HepG2 (cell line): ENCODE results near the gene SPON1. TPM values are rescaled to one million over a fixed set of nuclear protein-coding genes. Genes with fewer than 3 reads are reported as not detected.

Experiments used
- ATAC-seq: fragments of 200-7000 bp; cut with Tn5 transposase; 3 replicates; pipeline ENCODE4 v1.9.1; 2020; ENCODE audit warnings: mild to moderate bottlenecking, moderate library complexity
- BruUV-seq: library from RNA; stranded (reverse); fragments of 400-500 nt; replicated peaks from 2 replicates; lab custom pipeline; 2021; lab: Mats Ljungman, UMichigan
- CTCF ChIA-PET: fragments of 300-600 bp; formaldehyde crosslinking; extraction: SDS; loops from one replicate; lab custom pipeline; 2021; ENCODE audit warnings: low total read pairs, inconsistent platforms, low intra/inter-chr PET ratio; lab: Yijun Ruan, JAX
- POLR2A ChIA-PET: fragments of 350-600 bp; sonication (Branson Sonifier 250); formaldehyde crosslinking; loops from one replicate; lab custom pipeline; 2020; ENCODE audit warnings: antibody characterized with exemption, inconsistent platforms; lab: Yijun Ruan, JAX
- DNase-seq: peaks from one replicate; pipeline ENCODE4 v3.0.0-alpha.2; 2015; ENCODE audit warnings: low spot score
- FAIRE-seq: peaks from 3 replicates; lab custom pipeline; 2011; peaks lifted over from hg19 to GRCh38; lab: Jason Lieb, UNC
- H2AFZ ChIP-seq: one replicate; pipeline ENCODE4 v1.6.1; 2011; ENCODE audit warnings: low read length, inconsistent platforms
- H3K27ac ChIP-seq: fragments of 300-600 bp; 3 replicates; pipeline ENCODE4 v1.8.0; 2011; ENCODE audit warnings: mixed run types, mild to moderate bottlenecking, mixed read lengths, low read length, inconsistent platforms; ENCODE audit not compliant: insufficient read depth; ENCODE audit errors: extremely low read length
- H3K27me3 ChIP-seq, 2 experiments: fragments of 200-600 bp in 1 of 2; 2 replicates in 1 of 2; 3 replicates in 1 of 2; pipeline versions ENCODE4 v1.6.0 to v1.8.0; 2011; ENCODE audit warnings: low read length in 2 of 2, mild to moderate bottlenecking in 2 of 2, moderate library complexity in 2 of 2, inconsistent platforms in 1 of 2; ENCODE audit not compliant: insufficient read depth in 2 of 2, control insufficient read depth in 1 of 2
- H3K36me3 ChIP-seq, 2 experiments: fragments of 200-600 bp in 1 of 2; replicated peaks in 1 of 2; 2 replicates in 1 of 2; 3 replicates in 1 of 2; pipeline versions ENCODE4 v1.5.1 to v1.8.0; 2011; ENCODE audit warnings: low read length in 2 of 2, inconsistent platforms in 1 of 2; ENCODE audit not compliant: insufficient read depth in 2 of 2, control insufficient read depth in 1 of 2
- H3K4me1 ChIP-seq: 2 replicates; pipeline ENCODE4 v1.5.1; 2012; ENCODE audit warnings: low read length, inconsistent platforms; ENCODE audit not compliant: insufficient read depth
- H3K4me2 ChIP-seq: 2 replicates; pipeline ENCODE4 v1.6.0; 2011; ENCODE audit warnings: low read depth, low read length, inconsistent platforms
- H3K4me3 ChIP-seq, 3 experiments: fragments of 200-600 bp in 1 of 3; sonication (generic), shearing (Covaris generic) in 1 of 3; replicated peaks in 1 of 3; 2 replicates each; pipeline ENCODE4 v1.5.1; 2011 to 2016; ENCODE audit warnings: low read length in 3 of 3, inconsistent platforms in 2 of 3, low read depth in 2 of 3, mild to moderate bottlenecking in 2 of 3, control low read depth in 1 of 3, mixed read lengths in 1 of 3; ENCODE audit not compliant: insufficient read depth in 1 of 3
- H3K79me2 ChIP-seq: one replicate; pipeline ENCODE4 v1.6.1; 2011; ENCODE audit warnings: low read length, inconsistent platforms; ENCODE audit not compliant: insufficient read depth
- H3K9ac ChIP-seq: 2 replicates; pipeline ENCODE4 v1.6.0; 2011; ENCODE audit warnings: mild to moderate bottlenecking, low read depth, low read length, inconsistent platforms; ENCODE audit not compliant: insufficient read depth
- H3K9me3 ChIP-seq: 2 replicates; pipeline ENCODE4 v1.5.1; 2012; ENCODE audit warnings: mild to moderate bottlenecking, low read length
- H4K20me1 ChIP-seq: 2 replicates; pipeline ENCODE4 v1.6.0; 2011; ENCODE audit warnings: inconsistent platforms, mild to moderate bottlenecking, low read length, moderate library complexity; ENCODE audit not compliant: insufficient read depth
- CBX2 ChIP-seq, 2 experiments: fragments of 200-600 bp in 1 of 2; sonication (generic); formaldehyde crosslinking in 1 of 2; IDR thresholded peaks; 2 replicates each; pipeline versions ENCODE4 v1.7.0 to v1.8.1; 2018 to 2022; ENCODE audit warnings: low read depth in 2 of 2, low read length in 1 of 2, mild to moderate bottlenecking in 1 of 2, missing genetic modification reagents in 1 of 2
- GATAD2A ChIP-seq: IDR thresholded peaks from 2 replicates; pipeline ENCODE4 v1.6.1; 2016
- GPBP1L1 ChIP-seq: sonication (generic); formaldehyde crosslinking; IDR thresholded peaks from 2 replicates; pipeline ENCODE4 v1.5.0; 2020; ENCODE audit warnings: mild to moderate bottlenecking, missing genetic modification reagents
- HIVEP1 ChIP-seq: sonication (generic); formaldehyde crosslinking; IDR thresholded peaks from 2 replicates; pipeline ENCODE4 v1.4.0; 2020; ENCODE audit warnings: mild to moderate bottlenecking, missing genetic modification reagents
- HMGA1 ChIP-seq: sonication (generic); formaldehyde crosslinking; conservative IDR thresholded peaks from 2 replicates; pipeline ENCODE4 v1.4.0; 2020; ENCODE audit warnings: missing genetic modification reagents
- ISL2 ChIP-seq: sonication (generic); formaldehyde crosslinking; IDR thresholded peaks from 2 replicates; pipeline ENCODE4 v1.5.0; 2020; ENCODE audit warnings: missing genetic modification reagents
- KAT8 ChIP-seq: IDR thresholded peaks from 2 replicates; pipeline ENCODE4 v1.6.1; 2016; ENCODE audit warnings: missing genetic modification reagents, missing compliant biosample characterization
- MBNL3 ChIP-seq: fragments of 250-450 bp; sonication (Bioruptor Pico); conservative IDR thresholded peaks from 2 replicates; pipeline ENCODE4 v1.8.0; 2022; ENCODE audit warnings: mild to moderate bottlenecking, inconsistent platforms
- NFYC ChIP-seq: IDR thresholded peaks from 2 replicates; pipeline ENCODE4 v1.6.1; 2016; ENCODE audit warnings: missing genetic modification reagents, missing compliant biosample characterization
- PLRG1 ChIP-seq: fragments of 450-650 bp; conservative IDR thresholded peaks from 2 replicates; pipeline ENCODE4 v1.6.1; 2016
- RBAK ChIP-seq: sonication (generic); formaldehyde crosslinking; IDR thresholded peaks from 2 replicates; pipeline ENCODE4 v1.5.1; 2020; ENCODE audit warnings: mild to moderate bottlenecking, missing genetic modification reagents
- RORA ChIP-seq: sonication (generic); formaldehyde crosslinking; IDR thresholded peaks from 2 replicates; pipeline ENCODE4 v1.5.0; 2020; ENCODE audit warnings: mild to moderate bottlenecking, missing genetic modification reagents, moderate library complexity
- SP4 ChIP-seq: sonication (generic); formaldehyde crosslinking; IDR thresholded peaks from 2 replicates; pipeline ENCODE4 v1.8.1; 2023; ENCODE audit warnings: mild to moderate bottlenecking, missing genetic modification reagents
- STAT5B ChIP-seq: sonication (generic); formaldehyde crosslinking; IDR thresholded peaks from 2 replicates; pipeline ENCODE4 v1.4.0; 2020; ENCODE audit warnings: missing genetic modification reagents
- TBX2 ChIP-seq: sonication (generic); formaldehyde crosslinking; IDR thresholded peaks from 2 replicates; pipeline ENCODE4 v1.5.0; 2020; ENCODE audit warnings: missing genetic modification reagents, mild to moderate bottlenecking, borderline replicate concordance
- TCF7 ChIP-seq: sonication (generic); IDR thresholded peaks from 2 replicates; pipeline ENCODE4 v1.6.1; 2016; ENCODE audit warnings: antibody characterized with exemption, low read depth
- TRIM24 ChIP-seq: sonication (generic); formaldehyde crosslinking; IDR thresholded peaks from 2 replicates; pipeline ENCODE4 v1.8.0; 2022; ENCODE audit warnings: mild to moderate bottlenecking, missing genetic modification reagents
- ZBTB21 ChIP-seq: sonication (generic); formaldehyde crosslinking; IDR thresholded peaks from 2 replicates; pipeline ENCODE4 v1.4.0; 2020; ENCODE audit warnings: missing genetic modification reagents
- ZMYM3 ChIP-seq: sonication (generic); formaldehyde crosslinking; IDR thresholded peaks from 2 replicates; pipeline ENCODE4 v1.5.1; 2020; ENCODE audit warnings: mild to moderate bottlenecking, missing genetic modification reagents
- ZNF367 ChIP-seq: sonication (generic); formaldehyde crosslinking; IDR thresholded peaks from 2 replicates; pipeline ENCODE4 v1.4.0; 2020; ENCODE audit warnings: missing genetic modification reagents, borderline replicate concordance
- ZNF441 ChIP-seq: sonication (generic); formaldehyde crosslinking; IDR thresholded peaks from 2 replicates; pipeline ENCODE4 v1.7.0; 2021; ENCODE audit warnings: missing genetic modification reagents, borderline replicate concordance
- ZNF678 ChIP-seq: sonication (generic); formaldehyde crosslinking; IDR thresholded peaks from 2 replicates; pipeline ENCODE4 v1.4.0; 2020; ENCODE audit warnings: mild to moderate bottlenecking, missing genetic modification reagents
- WGBS: methylation state at CpG from one replicate; pipeline ENCODE4 v1.1.6; 2017; ENCODE audit warnings: low lambda C conversion rate; 5-methylcytosine and 5-hydroxymethylcytosine counted together
- in situ Hi-C: cut with HindIII; loops from 2 replicates; pipeline ENCODE4 v1.10.0; 2017; ENCODE audit warnings: low pct_unique_long_range_greater_than_20kb; ENCODE audit not compliant: extremely low pct_ligation_motif_present
- intact Hi-C: fragments of 100-400 bp; cut with micrococcal nuclease; formaldehyde crosslinking; loops from one replicate; pipeline ENCODE4 v1.10.0; 2022; ENCODE audit not compliant: unreplicated experiment
- polyA plus RNA-seq, 8 experiments: library from polyadenylated mRNA; depleted of rRNA in 3 of 8; stranded (reverse) in 7 of 8; unstranded in 1 of 8; fragments of >200 nt; fragmentation: Illumina TruSeq in 4 of 8; extraction: Trizol in 4 of 8; gene quantifications; 2 replicates each; pipeline versions ENCODE4 v1.2.1 to v1.2.3, GENCODE V29; 2011 to 2016; ENCODE audit warnings: low read depth in 4 of 8, missing spikeins in 1 of 8, mixed read lengths in 1 of 8; ENCODE audit not compliant: insufficient read depth in 1 of 8
- total RNA-seq, 5 experiments: library from RNA; depleted of rRNA; stranded (reverse); fragments of >200 nt; fragmentation: Illumina TruSeq; extraction: Trizol; gene quantifications; 2 replicates each; pipeline ENCODE4 v1.2.3, GENCODE V29; 2016; ENCODE audit warnings: low read depth in 1 of 5

The SPON1 gene
- total and polyA plus RNA-seq, 2 of the 13 experiments (the other 11 are each of a cell fraction or from before 2014, with no cell fraction given), result not detected

GRCh38 chr11:13920756-13921155 is 41.8 kb upstream of the SPON1 start:
- no peak for DNase-seq
- H3K36me3 ChIP-seq, result no peaks in the 10 kb centered on the region
- no peak overlapping the region for H3K9ac ChIP-seq
- CTCF ChIA-PET, result no interaction called here
- TF ChIP-seq TBX2 (CRISPR knock-in tag) (no peak), ZNF441 (CRISPR knock-in tag) (no peak), HIVEP1 (no peak), CBX2 (IDR thresholded peaks at IDR 0.05; ENCODE audit: low read depth, low read length) (no peak), CBX2 (CRISPR knock-in tag; IDR thresholded peaks at IDR 0.05; ENCODE audit: low read depth) (no peak), TRIM24 (CRISPR knock-in tag) (no peak), HMGA1 (no peak), GATAD2A (CRISPR knock-in tag) (no peak), PLRG1 (no peak)
- TF ChIP-seq, all 625 proteins: peak for 0
- Histone ChIP-seq H3K9me3 (no peaks in the 10 kb centered on the region), H3K4me1 (no peaks in the 10 kb centered on the region), H3K79me2 (no peaks in the 10 kb centered on the region), H3K27me3 (0 out of 5 replicates have a peak, but pooled peaks cover 0 to 3% of the 10 kb centered on the region in 2 experiments), H2AFZ (no peak overlapping the region), H4K20me1 (no peaks in the 10 kb centered on the region), H3K27ac (no peak overlapping the region), H3K4me2 (no peak overlapping the region), H3K4me3 (no peak overlapping the region)
- no peak for FAIRE-seq
- in situ Hi-C loops, result no loop called here
- 12% methylated on average over 3 of the region's 3 CpGs for WGBS
- POLR2A ChIA-PET, result no interaction called here
- BruUV-seq, result no TSS peak
- ATAC-seq, result no peak
- intact Hi-C loops, result no loop called here

GRCh38 chr11:13921545-13921944 is 41.0 kb upstream of the SPON1 start:
- no peaks in the 10 kb centered on the region for H3K79me2 ChIP-seq
- POLR2A ChIA-PET, result no interaction called here
- H3K4me3 ChIP-seq, result no peak overlapping the region
- no peaks in the 10 kb centered on the region for H3K9me3 ChIP-seq
- H3K4me2 ChIP-seq, result no peak overlapping the region
- no peak for FAIRE-seq
- DNase-seq, result no peak
- intact Hi-C loops (no loop called here), in situ Hi-C loops (no loop called here)
- H3K4me1 ChIP-seq, result no peaks in the 10 kb centered on the region
- no peak overlapping the region for H3K27ac ChIP-seq
- no peaks in the 10 kb centered on the region for H4K20me1 ChIP-seq
- no TSS peak for BruUV-seq
- 13% methylated on average over 8 of the region's 8 CpGs for WGBS
- no peak for ATAC-seq
- H3K9ac ChIP-seq, result no peak overlapping the region
- CTCF ChIA-PET, result no interaction called here
- H3K27me3 ChIP-seq, result 0 out of 5 replicates have a peak, but pooled peaks cover 0 to 3% of the 10 kb centered on the region in 2 experiments
- H3K36me3 ChIP-seq, result no peaks in the 10 kb centered on the region
- no peak overlapping the region for H2AFZ ChIP-seq
- no peak for TF ChIP-seq SP4
- TF ChIP-seq STAT5B (CRISPR knock-in tag), result no peak
- no peak for TF ChIP-seq RORA
- no peak for TF ChIP-seq ZBTB21
- TF ChIP-seq ZNF678 (CRISPR knock-in tag), result no peak
- no peak for TF ChIP-seq RBAK (CRISPR knock-in tag)
- no peak for TF ChIP-seq NFYC (CRISPR knock-in tag)
- no peak for TF ChIP-seq ZMYM3 (CRISPR knock-in tag)
- TF ChIP-seq ZNF367 (CRISPR knock-in tag), result no peak
- TF ChIP-seq KAT8 (CRISPR knock-in tag), result no peak
- TF ChIP-seq ISL2 (CRISPR knock-in tag), result no peak
- TF ChIP-seq GPBP1L1 (CRISPR knock-in tag), result no peak
- TF ChIP-seq MBNL3 (CRISPR knock-in tag), result no peak
- no peak for TF ChIP-seq TCF7
